ENCODE measurements around the gene TLE2.

Gene TLE2

GRCh38 chr19:3054972-3055740 is 26.1 kb upstream of the TLE2 start:
- no peak overlapping the region for H3K4me3 ChIP-seq (ENCODE audit: insufficient read depth in 1 of 2, low read depth in 1 of 2, low read length in 2 of 2)
- H2BK5ac ChIP-seq (ENCODE audit: low read depth, low read length, poor library complexity, severe bottlenecking), result peak overlapping the region; percentile 19
- peaks cover 49% of the 10 kb centered on the region for H3K4me1 ChIP-seq (ENCODE audit: control insufficient read depth, insufficient read depth, low read depth, low read length)
- H3K14ac ChIP-seq (ENCODE audit: low read length in 2 of 2), result no peak overlapping the region
- no peak overlapping the region for H4K8ac ChIP-seq (ENCODE audit: low read length)
- H3K27me3 ChIP-seq (ENCODE audit: control insufficient read depth in 1 of 2, insufficient read depth in 1 of 2, low read length in 2 of 2), result peaks cover 0 to 4% of the 10 kb centered on the region in 2 experiments
- peak overlapping the region; percentile 67 for H3K27ac ChIP-seq (ENCODE audit: low read length, poor library complexity, severe bottlenecking)
- no peak overlapping the region for H2BK120ac ChIP-seq (ENCODE audit: low read depth, low read length)
- H2BK15ac ChIP-seq (ENCODE audit: low read depth, poor library complexity, severe bottlenecking), result no peak overlapping the region
- no peaks in the 10 kb centered on the region for H3K9me3 ChIP-seq (ENCODE audit: control insufficient read depth, low read length)
- WGBS, result 85% methylated on average over 17 of the region's 20 CpGs
- H2AK5ac ChIP-seq (ENCODE audit: low read length, severe bottlenecking), result peak overlapping the region; percentile 50
- H4K91ac ChIP-seq (ENCODE audit: low read length), result no peak overlapping the region
- H3K23ac ChIP-seq (ENCODE audit: low read length in 2 of 2), result no peak overlapping the region
- peaks cover 21% of the 10 kb centered on the region for H3K79me1 ChIP-seq (replicated peaks; ENCODE audit: low read length, poor library complexity, severe bottlenecking)
- no peak overlapping the region for H3K4ac ChIP-seq (ENCODE audit: low read depth in 1 of 2, low read length in 2 of 2)
- peak overlapping the region; percentile 32 for H3K4me2 ChIP-seq (ENCODE audit: low read length, poor library complexity, severe bottlenecking)
- DNase-seq, result no peak
- no peak overlapping the region for H2AFZ ChIP-seq (ENCODE audit: low read depth, low read length)
- no peak overlapping the region for H3K9ac ChIP-seq (ENCODE audit: low read length)
- peaks cover 55 to 78% of the 10 kb centered on the region in 2 experiments for H3K36me3 ChIP-seq (ENCODE audit: control insufficient read depth in 1 of 2, insufficient read depth in 2 of 2, low read depth in 1 of 2, low read length in 2 of 2)
- H2BK12ac ChIP-seq (ENCODE audit: low read length in 2 of 2), result no peak overlapping the region
- H3K18ac ChIP-seq (ENCODE audit: low read depth in 1 of 2, low read length in 2 of 2), result no peak overlapping the region

- H3K4me3 ChIP-seq (ENCODE audit: insufficient read depth in 1 of 2, low read depth in 1 of 2, low read length in 2 of 2), result no peak overlapping the region
- H3K23ac ChIP-seq (ENCODE audit: low read length in 2 of 2), result no peak overlapping the region
- WGBS, result 87% methylated on average over 4 of the region's 4 CpGs
These were observed 25.3 kb upstream of the TLE2 start for GRCh38 chr19:3054265-3054971.

GRCh38 chr19:3053780-3054179 is 24.7 kb upstream of the TLE2 start:
- 77% methylated on average over 19 of the region's 21 CpGs for WGBS
- H2BK15ac ChIP-seq (ENCODE audit: low read depth, poor library complexity, severe bottlenecking), result no peak overlapping the region
- H3K23ac ChIP-seq (ENCODE audit: low read length in 2 of 2), result no peak overlapping the region
- no peak overlapping the region for H2BK5ac ChIP-seq (ENCODE audit: low read depth, low read length, poor library complexity, severe bottlenecking)
- H3K79me1 ChIP-seq (replicated peaks; ENCODE audit: low read length, poor library complexity, severe bottlenecking), result peaks cover 15% of the 10 kb centered on the region
- H3K14ac ChIP-seq (ENCODE audit: low read length in 2 of 2), result no peak overlapping the region
- H3K9ac ChIP-seq (ENCODE audit: low read length), result no peak overlapping the region
- H2BK12ac ChIP-seq (ENCODE audit: low read length in 2 of 2), result no peak overlapping the region
- no peak overlapping the region for H2AK5ac ChIP-seq (ENCODE audit: low read length, severe bottlenecking)
- no peak overlapping the region for H4K8ac ChIP-seq (ENCODE audit: low read length)
- H3K9me3 ChIP-seq (ENCODE audit: control insufficient read depth, low read length), result no peaks in the 10 kb centered on the region
- H3K36me3 ChIP-seq (ENCODE audit: control insufficient read depth in 1 of 2, insufficient read depth in 2 of 2, low read depth in 1 of 2, low read length in 2 of 2), result peaks cover 44 to 67% of the 10 kb centered on the region in 2 experiments
- DNase-seq, result no peak
- no peak overlapping the region for H2AFZ ChIP-seq (ENCODE audit: low read depth, low read length)
- no peak overlapping the region for H3K4me2 ChIP-seq (ENCODE audit: low read length, poor library complexity, severe bottlenecking)
- H3K4me3 ChIP-seq (ENCODE audit: insufficient read depth in 1 of 2, low read depth in 1 of 2, low read length in 2 of 2), result no peak overlapping the region
- peaks cover 45% of the 10 kb centered on the region for H3K4me1 ChIP-seq (ENCODE audit: control insufficient read depth, insufficient read depth, low read depth, low read length)
- H3K4ac ChIP-seq (ENCODE audit: low read depth in 1 of 2, low read length in 2 of 2), result no peak overlapping the region
- no peak overlapping the region for H2BK120ac ChIP-seq (ENCODE audit: low read depth, low read length)
- H3K27ac ChIP-seq (ENCODE audit: low read length, poor library complexity, severe bottlenecking), result no peak overlapping the region
- no peak overlapping the region for H4K91ac ChIP-seq (ENCODE audit: low read length)
- H3K27me3 ChIP-seq (ENCODE audit: control insufficient read depth in 1 of 2, insufficient read depth in 1 of 2, low read length in 2 of 2), result peaks cover 0 to 4% of the 10 kb centered on the region in 2 experiments
- no peak overlapping the region for H3K18ac ChIP-seq (ENCODE audit: low read depth in 1 of 2, low read length in 2 of 2)

More at GRCh38 chr19:3054265-3054971, 25.3 kb upstream of the TLE2 start:
- no peak overlapping the region for H2BK12ac ChIP-seq (ENCODE audit: low read length in 2 of 2)
- no peak overlapping the region for H2AFZ ChIP-seq (ENCODE audit: low read depth, low read length)
- no peak for DNase-seq
- H2AK5ac ChIP-seq (ENCODE audit: low read length, severe bottlenecking), result peak overlapping the region; percentile 50
- peaks cover 0 to 4% of the 10 kb centered on the region in 2 experiments for H3K27me3 ChIP-seq (ENCODE audit: control insufficient read depth in 1 of 2, insufficient read depth in 1 of 2, low read length in 2 of 2)
- no peaks in the 10 kb centered on the region for H3K9me3 ChIP-seq (ENCODE audit: control insufficient read depth, low read length)
- no peak overlapping the region for H3K4ac ChIP-seq (ENCODE audit: low read depth in 1 of 2, low read length in 2 of 2)
- no peak overlapping the region for H4K91ac ChIP-seq (ENCODE audit: low read length)
- peaks cover 17% of the 10 kb centered on the region for H3K79me1 ChIP-seq (replicated peaks; ENCODE audit: low read length, poor library complexity, severe bottlenecking)
- H3K27ac ChIP-seq (ENCODE audit: low read length, poor library complexity, severe bottlenecking), result peak overlapping the region; percentile 17
- H3K4me1 ChIP-seq (ENCODE audit: control insufficient read depth, insufficient read depth, low read depth, low read length), result peaks cover 45% of the 10 kb centered on the region
- H2BK15ac ChIP-seq (ENCODE audit: low read depth, poor library complexity, severe bottlenecking), result no peak overlapping the region
- no peak overlapping the region for H3K18ac ChIP-seq (ENCODE audit: low read depth in 1 of 2, low read length in 2 of 2)
- no peak overlapping the region for H3K4me2 ChIP-seq (ENCODE audit: low read length, poor library complexity, severe bottlenecking)
- H2BK5ac ChIP-seq (ENCODE audit: low read depth, low read length, poor library complexity, severe bottlenecking), result no peak overlapping the region
- no peak overlapping the region for H3K14ac ChIP-seq (ENCODE audit: low read length in 2 of 2)
- no peak overlapping the region for H2BK120ac ChIP-seq (ENCODE audit: low read depth, low read length)
- no peak overlapping the region for H3K9ac ChIP-seq (ENCODE audit: low read length)
- peaks cover 49 to 71% of the 10 kb centered on the region in 2 experiments for H3K36me3 ChIP-seq (ENCODE audit: control insufficient read depth in 1 of 2, insufficient read depth in 2 of 2, low read depth in 1 of 2, low read length in 2 of 2)
- no peak overlapping the region for H4K8ac ChIP-seq (ENCODE audit: low read length)

- no peak for DNase-seq
- no peak overlapping the region for H3K14ac ChIP-seq (ENCODE audit: low read length in 2 of 2)
- peaks cover 13% of the 10 kb centered on the region for H3K79me1 ChIP-seq (replicated peaks; ENCODE audit: low read length, poor library complexity, severe bottlenecking)
- H2AFZ ChIP-seq (ENCODE audit: low read depth, low read length), result no peak overlapping the region
- H3K9me3 ChIP-seq (ENCODE audit: control insufficient read depth, low read length), result no peaks in the 10 kb centered on the region
- no peak overlapping the region for H3K18ac ChIP-seq (ENCODE audit: low read depth in 1 of 2, low read length in 2 of 2)
- no peak overlapping the region for H3K4ac ChIP-seq (ENCODE audit: low read depth in 1 of 2, low read length in 2 of 2)
- H3K27ac ChIP-seq (ENCODE audit: low read length, poor library complexity, severe bottlenecking), result no peak overlapping the region
- no peak overlapping the region for H2BK15ac ChIP-seq (ENCODE audit: low read depth, poor library complexity, severe bottlenecking)
- H4K8ac ChIP-seq (ENCODE audit: low read length), result no peak overlapping the region
- peaks cover 39 to 61% of the 10 kb centered on the region in 2 experiments for H3K36me3 ChIP-seq (ENCODE audit: control insufficient read depth in 1 of 2, insufficient read depth in 2 of 2, low read depth in 1 of 2, low read length in 2 of 2)
- peaks cover 0 to 4% of the 10 kb centered on the region in 2 experiments for H3K27me3 ChIP-seq (ENCODE audit: control insufficient read depth in 1 of 2, insufficient read depth in 1 of 2, low read length in 2 of 2)
- no peak overlapping the region for H3K4me2 ChIP-seq (ENCODE audit: low read length, poor library complexity, severe bottlenecking)
- H2AK5ac ChIP-seq (ENCODE audit: low read length, severe bottlenecking), result no peak overlapping the region
- no peak overlapping the region for H4K91ac ChIP-seq (ENCODE audit: low read length)
- H2BK5ac ChIP-seq (ENCODE audit: low read depth, low read length, poor library complexity, severe bottlenecking), result no peak overlapping the region
- no peak overlapping the region for H3K4me3 ChIP-seq (ENCODE audit: insufficient read depth in 1 of 2, low read depth in 1 of 2, low read length in 2 of 2)
- H3K23ac ChIP-seq (ENCODE audit: low read length in 2 of 2), result no peak overlapping the region
- no peak overlapping the region for H2BK12ac ChIP-seq (ENCODE audit: low read length in 2 of 2)
- peaks cover 40% of the 10 kb centered on the region for H3K4me1 ChIP-seq (ENCODE audit: control insufficient read depth, insufficient read depth, low read depth, low read length)
- H3K9ac ChIP-seq (ENCODE audit: low read length), result no peak overlapping the region
- H2BK120ac ChIP-seq (ENCODE audit: low read depth, low read length), result no peak overlapping the region
- 83% methylated on average over 13 of the region's 15 CpGs for WGBS
These were observed 24.1 kb upstream of the TLE2 start for GRCh38 chr19:3053218-3053621.
